Smooth muscle cell (in vitro differentiated cells): Measurements from ENCODE around the gene ALCAM. TPM values are rescaled to one million over a fixed set of nuclear protein-coding genes. Genes with fewer than 3 reads are reported as not detected.

ENCODE experiments used
- DNase-seq: peaks from one replicate; lab custom pipeline; 2025; ENCODE audit not compliant: unreplicated experiment; lab: John Stamatoyannopoulos, UW
- H2AFZ ChIP-seq: fragments of 200-600 bp; sonication (generic); 2 replicates; pipeline ENCODE4 v1.6.0; 2016; ENCODE audit warnings: antibody characterized with exemption, low read depth, mild to moderate bottlenecking
- H3F3A ChIP-seq: fragments of 200-600 bp; sonication (generic); 2 replicates; pipeline ENCODE4 v1.6.0; 2017; ENCODE audit warnings: antibody characterized with exemption, low read depth
- H3K27ac ChIP-seq: fragments of 200-600 bp; sonication (generic); 2 replicates; pipeline ENCODE4 v1.5.1; 2016; ENCODE audit warnings: low read depth, mild to moderate bottlenecking
- H3K27me3 ChIP-seq: fragments of 200-600 bp; sonication (generic); 2 replicates; pipeline ENCODE4 v1.6.1; 2016; ENCODE audit warnings: low read depth, mild to moderate bottlenecking
- H3K36me3 ChIP-seq: fragments of 200-600 bp; sonication (generic); 2 replicates; pipeline ENCODE4 v1.5.1; 2016; ENCODE audit warnings: low read depth
- H3K4me1 ChIP-seq: fragments of 200-600 bp; sonication (generic); 2 replicates; pipeline ENCODE4 v1.5.1; 2016; ENCODE audit warnings: low read depth
- H3K4me2 ChIP-seq: fragments of 200-600 bp; sonication (generic); 2 replicates; pipeline ENCODE4 v1.6.0; 2016; ENCODE audit warnings: mild to moderate bottlenecking
- H3K4me3 ChIP-seq: fragments of 200-600 bp; sonication (generic); 2 replicates; pipeline ENCODE4 v1.5.1; 2016; ENCODE audit warnings: mild to moderate bottlenecking
- H3K79me2 ChIP-seq: fragments of 200-600 bp; sonication (generic); 2 replicates; pipeline ENCODE4 v1.6.0; 2016; ENCODE audit warnings: low read depth, mild to moderate bottlenecking
- H3K9ac ChIP-seq: fragments of 200-600 bp; sonication (generic); 2 replicates; pipeline ENCODE4 v1.6.0; 2016; ENCODE audit warnings: low read depth
- H3K9me3 ChIP-seq: fragments of 200-600 bp; sonication (generic); replicated peaks from 2 replicates; pipeline ENCODE4 v1.5.1; 2016; ENCODE audit warnings: low read depth
- H4K20me1 ChIP-seq: fragments of 200-600 bp; sonication (generic); 2 replicates; pipeline ENCODE4 v1.6.0; 2016; ENCODE audit warnings: low read depth
- WGBS: methylation state at CpG from one replicate; pipeline ENCODE4 v1.1.7; 2016; ENCODE audit warnings: low lambda C conversion rate; 5-methylcytosine and 5-hydroxymethylcytosine counted together
- polyA plus RNA-seq: library from polyadenylated mRNA; unstranded; fragments of >200 nt; fragmentation: Nextera tagmentation; extraction: Ambion mirVana; gene quantifications from 2 replicates; pipeline ENCODE4 v1.2.1, GENCODE V29; 2016
- total RNA-seq: library from RNA; depleted of rRNA; stranded (reverse); fragments of >200 nt; gene quantifications from 2 replicates; pipeline ENCODE4 v1.2.3, GENCODE V29; 2014
- TF ChIP-seq, protein P1 (sequence below): fragments of 200-600 bp; sonication (generic); IDR thresholded peaks from 2 replicates; pipeline ENCODE4 v1.5.1; 2017; ENCODE audit warnings: borderline replicate concordance, mild to moderate bottlenecking, antibody characterized with exemption; ENCODE audit not compliant: insufficient read depth, poor library complexity, severe bottlenecking

Gene ALCAM
- total and polyA plus RNA-seq, 2 experiments from 2014 or later = 110 to 314 TPM

DNA sequence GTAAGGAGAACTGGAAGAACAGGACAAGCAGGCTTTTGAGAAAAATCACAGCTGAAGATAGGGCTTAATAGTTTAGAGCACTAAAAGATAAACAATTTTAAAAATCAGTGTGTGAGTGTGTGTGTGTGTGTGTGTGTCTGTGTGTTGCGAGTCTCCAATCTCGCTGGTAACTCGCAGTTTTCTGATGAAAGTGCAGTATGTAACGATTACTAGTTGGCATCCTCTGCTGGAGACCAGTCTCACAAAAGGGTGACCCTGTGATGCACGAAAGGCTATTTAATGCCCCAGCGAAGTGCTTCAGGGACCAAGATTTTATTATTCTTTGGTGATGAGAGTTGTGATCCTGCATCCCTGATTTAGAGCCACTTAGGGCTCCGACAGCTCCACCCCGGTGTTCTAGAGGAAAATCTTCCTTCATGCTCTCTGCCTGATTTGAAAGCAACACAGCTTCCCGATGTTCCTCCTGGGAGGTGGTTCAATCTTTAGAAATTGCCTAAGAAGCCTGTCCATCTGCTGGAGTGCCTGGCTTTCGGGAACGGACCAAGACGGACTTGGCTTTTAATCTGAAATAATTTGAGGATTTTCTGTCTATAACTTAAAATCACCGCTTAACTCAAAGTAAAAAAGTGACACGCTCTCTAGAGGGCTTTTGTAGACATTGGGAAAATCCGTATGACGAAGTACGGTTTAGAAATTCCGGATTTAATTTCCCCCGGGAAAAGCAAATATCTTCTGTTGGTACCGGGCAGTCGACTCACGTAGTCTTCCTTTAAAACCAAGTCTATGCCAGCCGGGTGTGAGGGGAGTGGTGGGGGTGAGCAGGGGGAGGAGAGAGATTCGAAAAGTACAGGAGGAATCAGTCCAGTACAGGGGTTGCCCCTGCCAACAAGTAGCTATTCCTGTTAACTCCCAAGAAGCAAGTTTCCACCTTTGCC, 1.1 kb upstream of the ALCAM start:
- H3K9me3 ChIP-seq = no peaks in the 10 kb centered on the region
- no peaks in the 10 kb centered on the region for H4K20me1 ChIP-seq
- no peaks in the 10 kb centered on the region for H3K36me3 ChIP-seq
- H3K79me2 ChIP-seq = peaks cover 38% of the 10 kb centered on the region
- H2AFZ ChIP-seq = peak overlapping the region; percentile 53
- no peak for DNase-seq
- H3K4me1 ChIP-seq = peaks cover 34% of the 10 kb centered on the region
- under 1% methylated on average over 24 of the region's 24 CpGs for WGBS
- TF ChIP-seq, protein P1, sequence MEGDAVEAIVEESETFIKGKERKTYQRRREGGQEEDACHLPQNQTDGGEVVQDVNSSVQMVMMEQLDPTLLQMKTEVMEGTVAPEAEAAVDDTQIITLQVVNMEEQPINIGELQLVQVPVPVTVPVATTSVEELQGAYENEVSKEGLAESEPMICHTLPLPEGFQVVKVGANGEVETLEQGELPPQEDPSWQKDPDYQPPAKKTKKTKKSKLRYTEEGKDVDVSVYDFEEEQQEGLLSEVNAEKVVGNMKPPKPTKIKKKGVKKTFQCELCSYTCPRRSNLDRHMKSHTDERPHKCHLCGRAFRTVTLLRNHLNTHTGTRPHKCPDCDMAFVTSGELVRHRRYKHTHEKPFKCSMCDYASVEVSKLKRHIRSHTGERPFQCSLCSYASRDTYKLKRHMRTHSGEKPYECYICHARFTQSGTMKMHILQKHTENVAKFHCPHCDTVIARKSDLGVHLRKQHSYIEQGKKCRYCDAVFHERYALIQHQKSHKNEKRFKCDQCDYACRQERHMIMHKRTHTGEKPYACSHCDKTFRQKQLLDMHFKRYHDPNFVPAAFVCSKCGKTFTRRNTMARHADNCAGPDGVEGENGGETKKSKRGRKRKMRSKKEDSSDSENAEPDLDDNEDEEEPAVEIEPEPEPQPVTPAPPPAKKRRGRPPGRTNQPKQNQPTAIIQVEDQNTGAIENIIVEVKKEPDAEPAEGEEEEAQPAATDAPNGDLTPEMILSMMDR = no peak
- H3K4me3 ChIP-seq = peak overlapping the region; percentile 68
- peaks cover 26% of the 10 kb centered on the region for H3F3A ChIP-seq
- H3K27ac ChIP-seq = peak overlapping the region; percentile 99
- H3K4me2 ChIP-seq = peak overlapping the region; percentile 92
- H3K27me3 ChIP-seq = no peaks in the 10 kb centered on the region
- H3K9ac ChIP-seq = peak overlapping the region; percentile 86

DNA sequence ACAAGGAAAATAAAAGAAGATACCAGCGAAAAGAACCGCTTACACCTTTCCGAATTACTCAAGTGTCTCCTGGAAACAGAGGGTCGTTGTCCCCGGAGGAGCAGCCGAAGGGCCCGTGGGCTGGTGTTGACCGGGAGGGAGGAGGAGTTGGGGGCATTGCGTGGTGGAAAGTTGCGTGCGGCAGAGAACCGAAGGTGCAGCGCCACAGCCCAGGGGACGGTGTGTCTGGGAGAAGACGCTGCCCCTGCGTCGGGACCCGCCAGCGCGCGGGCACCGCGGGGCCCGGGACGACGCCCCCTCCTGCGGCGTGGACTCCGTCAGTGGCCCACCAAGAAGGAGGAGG, 325 bp downstream of the ALCAM start:
- H3K79me2 ChIP-seq = peaks cover 52% of the 10 kb centered on the region

DNA sequence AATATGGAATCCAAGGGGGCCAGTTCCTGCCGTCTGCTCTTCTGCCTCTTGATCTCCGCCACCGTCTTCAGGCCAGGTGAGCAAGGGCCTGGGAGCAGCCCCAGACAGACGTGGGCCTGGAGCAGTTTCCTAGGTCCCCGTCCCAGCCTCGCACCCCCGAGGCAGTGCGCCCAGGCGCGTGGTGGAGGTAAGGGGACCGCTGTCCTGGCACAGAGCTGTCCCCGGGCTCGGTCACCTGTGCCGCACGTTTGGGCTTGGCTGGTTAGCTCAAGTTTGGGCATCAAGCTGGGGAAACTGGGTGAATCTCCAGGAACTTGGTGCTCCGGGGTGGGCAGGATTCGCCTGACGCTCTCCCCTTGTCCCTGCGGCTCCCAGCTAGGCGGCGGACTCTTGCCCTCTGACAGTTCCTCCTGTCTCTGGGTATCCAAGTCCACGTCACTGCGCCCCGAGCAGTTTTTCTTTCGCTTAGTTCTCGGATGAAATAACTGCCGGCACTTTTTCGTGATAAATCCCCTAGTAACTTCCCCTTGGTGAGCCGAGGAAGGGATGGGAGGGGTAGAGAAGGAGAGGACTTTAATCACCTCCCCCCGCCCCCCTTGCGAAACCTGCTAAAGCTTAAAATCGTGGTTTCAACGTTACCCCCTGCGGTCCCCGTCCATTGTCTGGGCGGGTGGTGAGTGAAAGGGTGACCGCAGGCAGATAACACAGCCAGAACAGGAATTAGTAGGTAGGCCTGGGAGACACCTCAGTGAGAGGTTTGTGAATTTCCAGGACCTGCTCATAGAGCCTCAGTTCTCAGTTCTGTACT, 901 bp downstream of the ALCAM start:
- peak overlapping the region; percentile 84 for H2AFZ ChIP-seq
- H3F3A ChIP-seq = peaks cover 25% of the 10 kb centered on the region
- no peaks in the 10 kb centered on the region for H3K36me3 ChIP-seq
- under 1% methylated on average over 37 of the region's 37 CpGs for WGBS
- peak overlapping the region; percentile 90 for H3K27ac ChIP-seq
- no peaks in the 10 kb centered on the region for H4K20me1 ChIP-seq
- peaks cover 58% of the 10 kb centered on the region for H3K79me2 ChIP-seq
- H3K4me3 ChIP-seq = peak overlapping the region; percentile 68
- peaks cover 47% of the 10 kb centered on the region for H3K4me1 ChIP-seq
- H3K9me3 ChIP-seq = no peaks in the 10 kb centered on the region
- DNase-seq = peak; percentile 41
- peak overlapping the region; percentile 82 for H3K9ac ChIP-seq
- peak overlapping the region; percentile 92 for H3K4me2 ChIP-seq
- no peaks in the 10 kb centered on the region for H3K27me3 ChIP-seq
- TF ChIP-seq, protein P1 = no peak

More for the DNA sequence above, 325 bp downstream of the ALCAM start:
- Histone ChIP-seq H3F3A (peaks cover 26% of the 10 kb centered on the region), H3K9ac (peak overlapping the region; percentile 82), H3K36me3 (no peaks in the 10 kb centered on the region), H3K9me3 (no peaks in the 10 kb centered on the region), H2AFZ (peak overlapping the region; percentile 84), H4K20me1 (no peaks in the 10 kb centered on the region), H3K4me3 (peak overlapping the region; percentile 68), H3K4me1 (peaks cover 43% of the 10 kb centered on the region), H3K4me2 (peak overlapping the region; percentile 92), H3K27me3 (no peaks in the 10 kb centered on the region), H3K27ac (peak overlapping the region; percentile 90)
- WGBS = 0% methylated on average over 17 of the region's 29 CpGs
- TF ChIP-seq, protein P1 = no peak
- DNase-seq = peak; percentile 51
